ENCODE measurements around the gene SCAF4. TPM values are rescaled to one million over a fixed set of nuclear protein-coding genes. Genes with fewer than 3 reads are reported as not detected.

SCAF4 gene
- total and polyA plus RNA-seq, 2 of the 8 experiments (the other 6 are each of a cell fraction or from before 2014, with no cell fraction given): 28.9 to 55.1 TPM

DNA sequence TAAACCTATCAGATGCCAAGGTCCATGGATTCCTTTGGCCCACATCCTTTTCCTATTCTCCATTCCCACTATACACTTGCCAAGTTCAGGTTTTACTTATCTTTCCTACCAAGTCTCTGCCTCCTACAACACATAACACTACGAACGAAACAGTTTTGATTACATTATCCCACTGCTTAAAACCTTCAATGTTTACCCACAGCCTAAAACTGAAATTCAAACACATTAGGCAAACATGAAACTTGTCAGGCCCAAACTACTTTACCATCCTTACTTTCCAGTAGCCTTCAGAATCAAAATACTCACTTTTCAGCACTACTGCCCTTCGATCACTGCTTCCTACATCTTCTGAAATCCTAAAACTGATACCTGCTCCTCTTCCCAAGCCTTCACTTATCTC, 3.0 kb downstream of the SCAF4 start:
- Histone ChIP-seq H3K23me2 (ENCODE audit: low read depth, low read length) (peaks cover 10% of the 10 kb centered on the region), H2BK5ac (ENCODE audit: low read depth, low read length) (no peak overlapping the region), H3K4me3 (ENCODE audit: extremely low read depth in 1 of 4, insufficient read depth in 2 of 4, low read depth in 3 of 4, low read length in 4 of 4) (peak overlapping the region; percentile 6 to 99 (median 18); a peak in 5 of 8 replicates), H2BK20ac (ENCODE audit: low read length) (0 out of 2 replicates have a peak overlapping the region, but pooled peaks have one; percentile 25), H3K4ac (replicated peaks; ENCODE audit: insufficient read length, low read depth, low read length) (no peak overlapping the region), H3K23ac (ENCODE audit: insufficient read length) (no peak overlapping the region), H3K18ac (ENCODE audit: extremely low read depth, low read length) (no peak overlapping the region), H3K79me2 (ENCODE audit: control insufficient read depth in 1 of 2, insufficient read depth in 2 of 2, low read length in 2 of 2) (peaks cover 46 to 83% of the 10 kb centered on the region in 2 experiments), H3K56ac (replicated peaks; ENCODE audit: insufficient read length, low read depth, low read length) (no peak overlapping the region), H4K8ac (ENCODE audit: extremely low read depth, insufficient read depth, low read length) (no peak overlapping the region), H3K4me1 (replicated peaks in 1 of 4; ENCODE audit: control insufficient read depth in 3 of 4, insufficient read depth in 4 of 4, low read length in 3 of 4) (peaks cover 12 to 17% (median 15%) of the 10 kb centered on the region in 4 experiments), H3K79me1 (ENCODE audit: low read depth, low read length) (peaks cover 2% of the 10 kb centered on the region; the same call in 1 of the 2 replicates), H4K5ac (ENCODE audit: insufficient read length, low read depth, low read length) (no peak overlapping the region), H2BK12ac (ENCODE audit: low read depth, low read length) (0 out of 2 replicates have a peak overlapping the region, but pooled peaks have one; percentile 30), H3K4me2 (ENCODE audit: insufficient read depth in 1 of 2, low read depth in 2 of 2, low read length in 2 of 2) (peak overlapping the region; percentile 67 to 73), H3K36me3 (ENCODE audit: control insufficient read depth in 2 of 4, insufficient read depth in 4 of 4, low read length in 3 of 4) (peaks cover 0 to 4% (median 0%) of the 10 kb centered on the region in 4 experiments; a peak in 2 of 8 replicates), H4K91ac (replicated peaks; ENCODE audit: insufficient read length, low read length) (no peak overlapping the region), H3K27ac (ENCODE audit: low read depth, low read length) (no peak overlapping the region), H2BK15ac (ENCODE audit: low read length) (no peak overlapping the region), H3K9ac (replicated peaks in 1 of 4; ENCODE audit: extremely low read depth in 1 of 4, low read depth in 3 of 4, low read length in 3 of 4) (no peak overlapping the region), H3K27me3 (replicated peaks in 1 of 4; ENCODE audit: control insufficient read depth in 3 of 4, extremely low read depth in 1 of 4, insufficient read depth in 3 of 4, low read length in 3 of 4) (no peaks in the 10 kb centered on the region), H3K14ac (ENCODE audit: insufficient read length) (no peak overlapping the region), H2BK120ac (replicated peaks; ENCODE audit: low read depth, low read length) (no peak overlapping the region), H4K20me1 (replicated peaks in 1 of 2; ENCODE audit: control insufficient read depth in 1 of 2, insufficient read depth in 2 of 2, low read length in 2 of 2) (peaks cover 30 to 41% of the 10 kb centered on the region in 2 experiments), H2AK5ac (ENCODE audit: low read depth, low read length) (no peak overlapping the region), H3K9me3 (ENCODE audit: insufficient read depth in 2 of 2, low read depth in 1 of 2, low read length in 1 of 2) (no peaks in the 10 kb centered on the region), H2AFZ (ENCODE audit: low read length) (no peak overlapping the region)
- POLR2A ChIA-PET (ENCODE audit: partially characterized antibody): interaction anchor here (1.1 to 3.1 kb wide), 4 partner anchors 10 to 69 kb away, joined by 3 to 17 read pairs (median 10); no protein-coding TSS in a partner anchor
- CTCF ChIA-PET (ENCODE audit: partially characterized antibody): no interaction called here
- TF ChIP-seq ASH2L (IDR thresholded peaks at IDR 0.05; ENCODE audit: low read length): no peak
- no peak for TF ChIP-seq RNF2 (IDR thresholded peaks at IDR 0.05; ENCODE audit: borderline replicate concordance, low read depth, low read length, missing control alignments, poor library complexity, severe bottlenecking)
- TF ChIP-seq MAFK (IDR thresholded peaks at IDR 0.05; ENCODE audit: low read depth, low read length): no peak
- TF ChIP-seq KDM1A (IDR thresholded peaks at IDR 0.05; ENCODE audit: borderline replicate concordance, low read length): no peak
- no peak for TF ChIP-seq SRF (IDR thresholded peaks at IDR 0.05; ENCODE audit: low read depth, low read length)
- TF ChIP-seq SP4 (IDR thresholded peaks at IDR 0.05; ENCODE audit: low read length): no peak
- no peak for TF ChIP-seq SP2 (IDR thresholded peaks at IDR 0.05; ENCODE audit: low read length)
- TF ChIP-seq SP1 (IDR thresholded peaks at IDR 0.05; ENCODE audit: low read depth, low read length): no peak
- TF ChIP-seq KDM4A (IDR thresholded peaks at IDR 0.05; ENCODE audit: low read depth, low read length, severe bottlenecking): no peak
- no peak for TF ChIP-seq KDM5A (IDR thresholded peaks at IDR 0.05; ENCODE audit: low read length)
- TF ChIP-seq CBX5 (IDR thresholded peaks at IDR 0.05; ENCODE audit: low read depth, low read length): no peak
- no peak for TF ChIP-seq ZNF274 (IDR thresholded peaks at IDR 0.05; ENCODE audit: borderline replicate concordance, extremely low read depth, low read length)
- TF ChIP-seq EZH2 (IDR thresholded peaks at IDR 0.05; ENCODE audit: low read depth, low read length, severe bottlenecking): no peak
- TF ChIP-seq EP300 (IDR thresholded peaks at IDR 0.05; ENCODE audit: borderline replicate concordance in 1 of 2, low read depth in 2 of 2, low read length in 2 of 2): no peak
- DNase-seq (ENCODE audit: low read depth in 1 of 2, low spot score in 2 of 2) (no peak), FAIRE-seq (no peak)
- 82% methylated on average over 3 of the region's 3 CpGs; no CpG with 5 or more reads in 1 of the 2 experiments for WGBS, 2 experiments (ENCODE audit: extremely low coverage in 1 of 2, insufficient coverage in 1 of 2, insufficient read length in 1 of 2, insufficient replicate concordance in 2 of 2, low coverage in 1 of 2, low lambda C conversion rate in 2 of 2, missing lambda C conversion rate in 1 of 2)
